NOMO-1 treated with DMSO at 0.1 percent for 48 hours (cell line): ENCODE results near the gene SETD5.
"Not testable (repeated sequence)": the region's sequence is repeated elsewhere in the genome, so short reads cannot be mapped to it uniquely, and the experiment has no call there.

Source experiments
- DNase-seq: peaks from one replicate; lab custom pipeline; 2025; ENCODE audit not compliant: unreplicated experiment; lab: John Stamatoyannopoulos, UW

Gene SETD5

DNA sequence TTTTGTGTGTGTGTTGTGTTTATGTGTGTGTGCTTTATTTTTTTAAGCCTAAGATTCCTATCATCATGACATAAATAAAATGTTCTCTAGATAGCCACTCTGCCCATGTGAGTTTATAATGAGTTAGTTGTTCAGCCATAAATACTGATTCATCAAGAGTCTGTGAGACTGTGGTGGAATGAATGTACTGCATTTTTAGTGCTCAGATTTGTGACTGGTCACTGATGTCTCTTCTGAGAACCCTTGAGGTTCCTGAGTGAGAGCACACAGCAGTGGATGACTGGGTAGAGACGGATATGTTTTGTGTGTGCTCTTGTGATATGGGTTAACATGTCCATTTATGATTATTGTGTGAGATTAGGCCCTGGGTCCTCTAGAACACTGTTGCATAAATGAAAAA, 51.2 kb downstream of the SETD5 start:
- no peak for DNase-seq

DNA sequence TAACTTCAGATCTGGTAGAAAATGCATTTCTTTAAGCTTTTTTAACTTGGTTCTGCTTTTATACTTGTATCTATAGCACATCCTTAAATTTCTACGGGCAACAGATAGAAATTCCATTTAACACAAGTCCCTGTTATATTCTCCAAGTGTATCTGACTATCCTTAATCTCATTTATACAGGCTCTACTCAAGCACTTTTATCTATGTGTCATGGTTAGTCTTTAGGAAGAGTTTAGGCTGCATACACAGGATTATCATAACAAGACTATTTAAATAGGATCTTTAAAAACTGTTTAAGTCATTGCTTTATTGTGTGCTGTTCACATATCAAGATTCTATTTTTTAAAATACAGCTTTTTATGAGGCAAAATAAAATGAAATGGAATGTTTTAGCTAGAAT, 52.7 kb downstream of the SETD5 start:
- no peak for DNase-seq

DNA sequence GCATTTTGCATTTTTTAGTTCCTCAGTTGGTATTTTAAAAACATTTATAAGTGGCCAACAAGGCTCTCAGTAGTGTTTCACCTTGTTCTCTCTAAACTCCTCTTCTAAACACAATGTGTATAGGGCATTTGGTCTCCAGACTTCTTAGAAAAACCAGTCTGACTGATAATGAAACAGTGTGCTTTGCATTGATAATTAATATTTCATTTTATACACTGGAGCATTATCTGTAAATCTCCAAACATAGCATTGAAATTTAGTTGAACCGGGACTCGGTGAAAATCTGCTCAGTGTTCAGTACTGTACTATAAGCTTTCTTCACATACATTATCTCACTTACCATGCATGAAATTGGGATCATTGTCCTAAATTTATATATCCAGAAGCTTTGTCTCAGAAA, 53.6 kb downstream of the SETD5 start:
- no peak for DNase-seq

DNA sequence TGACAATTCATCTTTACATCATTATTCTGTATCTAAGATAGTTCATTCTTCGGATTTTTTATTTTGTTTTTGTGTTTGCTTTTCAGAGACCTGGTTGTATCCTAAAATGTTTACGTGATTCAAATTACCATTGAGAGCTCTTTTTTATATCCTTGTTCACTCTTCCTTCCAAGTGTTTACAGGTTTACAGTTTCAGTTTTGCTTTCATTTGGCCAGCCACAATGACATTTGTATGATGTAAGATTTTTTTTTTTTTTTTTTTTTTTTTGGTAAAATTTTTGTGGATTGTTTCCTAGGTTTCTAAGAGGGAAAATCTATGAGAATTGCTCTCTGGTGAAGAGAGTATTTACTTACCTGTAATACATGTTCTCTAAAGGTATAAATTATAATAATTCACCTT, 55.0 kb downstream of the SETD5 start:
- no peak for DNase-seq

DNA sequence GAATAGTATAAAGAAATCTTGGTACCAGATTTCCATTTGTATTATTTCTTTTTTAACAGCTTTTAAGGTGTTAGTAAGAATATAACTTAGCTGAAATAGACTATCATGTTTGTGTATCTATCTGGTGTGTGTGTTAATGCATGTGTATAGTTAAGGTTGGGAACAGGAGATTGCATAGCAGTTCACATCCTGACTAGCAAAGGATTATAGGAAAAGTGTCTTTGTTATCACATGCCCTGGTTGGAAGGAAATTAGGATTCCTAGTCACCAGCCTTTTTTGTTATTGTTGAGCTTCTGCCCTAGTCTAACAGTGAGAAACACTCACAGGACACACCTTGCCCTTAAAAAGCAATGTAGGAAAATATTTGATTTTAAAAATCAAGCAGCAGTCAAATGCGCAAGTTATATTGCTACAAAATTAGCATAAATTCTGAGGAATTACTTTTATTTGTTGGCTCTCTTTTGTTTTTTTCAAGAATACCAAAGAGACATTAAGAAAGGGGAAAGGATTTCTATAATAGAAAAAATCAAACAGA, 58.2 kb downstream of the SETD5 start:
- no peak for DNase-seq

DNA sequence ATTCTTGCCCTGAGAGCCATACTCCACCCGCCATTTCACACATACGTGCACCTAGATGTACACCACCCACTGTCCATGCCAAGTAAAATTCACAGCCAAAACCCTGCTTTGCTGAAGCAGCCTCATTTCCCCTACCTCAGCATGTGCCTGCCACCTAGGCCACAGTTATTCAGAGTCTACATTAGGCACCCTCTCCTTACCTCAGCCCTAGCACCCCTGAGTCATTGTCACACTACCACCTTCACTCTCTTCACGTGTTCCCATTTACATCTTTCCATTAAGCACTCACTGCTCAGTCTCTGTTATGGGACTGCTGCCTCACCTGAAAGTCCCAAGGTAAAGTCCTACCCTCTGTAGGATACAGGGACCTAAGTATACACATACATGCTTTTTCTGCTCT, 70.0 kb downstream of the SETD5 start:
- DNase-seq: no peak

DNA sequence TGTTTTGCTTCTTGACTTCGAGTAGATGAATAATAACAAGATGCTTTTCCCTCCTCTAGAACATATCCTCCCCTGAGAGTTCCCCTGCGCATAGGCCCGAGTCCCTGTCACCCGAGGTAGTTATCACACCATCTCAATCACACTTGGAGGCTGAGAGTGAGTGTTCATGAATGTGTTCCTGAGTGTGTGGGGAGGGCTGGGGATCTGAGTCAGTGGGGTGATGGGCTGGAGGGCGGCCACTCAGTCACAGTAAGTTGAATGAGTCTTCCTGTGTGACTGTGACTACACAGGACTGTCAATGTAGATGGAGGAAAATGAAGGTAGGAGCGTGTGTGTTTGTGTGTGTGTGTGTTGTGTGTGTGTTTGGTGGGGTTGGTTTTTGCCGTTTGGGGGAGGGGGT, 71.0 kb downstream of the SETD5 start:
- DNase-seq: no peak

DNA sequence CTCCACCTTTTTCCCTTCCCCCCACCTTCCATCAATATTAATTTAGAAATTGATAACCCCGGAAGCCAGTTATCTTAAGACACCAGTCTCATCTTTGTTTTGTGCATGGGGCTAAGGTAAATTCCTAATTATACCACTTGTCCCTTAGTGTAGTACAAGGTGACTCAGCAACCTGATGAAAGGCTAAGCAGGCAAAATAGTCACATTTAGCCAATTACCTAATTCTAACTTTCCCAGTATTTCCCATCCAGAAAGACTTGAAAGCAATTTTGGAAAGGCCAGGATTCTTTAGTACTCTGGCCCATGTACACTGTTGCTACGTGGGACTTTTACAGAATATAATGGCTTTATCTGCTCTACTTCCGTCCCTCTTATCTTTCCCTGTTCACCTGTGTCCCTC, 72.6 kb downstream of the SETD5 start:
- DNase-seq: no peak

DNA sequence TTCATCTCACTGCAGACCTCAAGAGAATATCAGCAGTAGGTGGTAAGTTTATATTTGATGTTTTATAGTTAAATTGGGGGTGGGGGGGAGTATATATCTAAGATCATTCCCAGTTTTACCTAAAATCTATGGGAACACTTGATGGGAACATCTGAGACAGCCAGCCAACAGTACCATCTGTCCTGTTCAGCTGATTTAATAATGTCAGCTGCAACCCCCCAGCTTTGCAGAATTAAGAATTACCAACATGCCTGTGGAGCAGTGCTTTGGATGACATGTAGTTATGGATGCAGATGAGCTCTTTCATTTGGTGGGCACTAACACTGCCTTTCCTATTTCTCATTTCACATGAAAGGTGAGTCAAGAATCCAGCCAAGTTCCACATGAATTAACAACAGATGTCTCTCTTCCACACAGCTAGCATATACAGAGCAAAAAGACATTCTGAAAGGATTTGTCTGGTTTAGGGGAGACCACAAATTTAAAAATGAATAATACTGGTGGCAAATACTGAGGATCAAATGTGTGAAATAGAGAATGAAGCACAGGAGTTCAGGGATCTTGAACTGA, 76.2 kb downstream of the SETD5 start:
- no peak for DNase-seq

DNA sequence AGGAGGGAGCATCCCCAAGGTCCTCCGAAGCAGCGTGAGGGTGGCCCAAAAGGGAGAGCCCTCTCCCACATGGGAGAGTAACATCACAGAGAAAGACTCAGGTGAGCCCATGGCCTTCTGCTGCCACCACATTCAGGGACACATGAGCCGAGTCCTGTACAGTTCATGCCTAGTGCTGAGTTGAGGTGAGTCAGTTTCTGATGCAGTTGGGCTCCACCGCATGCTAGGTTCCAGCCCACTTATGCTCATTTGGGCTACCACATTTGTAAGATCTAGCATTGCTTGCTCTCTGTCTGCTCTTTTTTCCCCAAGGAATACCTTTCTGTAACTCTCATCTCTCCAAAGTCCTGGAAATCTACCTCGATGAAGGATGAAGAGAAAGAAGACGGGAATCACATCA, 77.1 kb downstream of the SETD5 start:
- no peak for DNase-seq

DNA sequence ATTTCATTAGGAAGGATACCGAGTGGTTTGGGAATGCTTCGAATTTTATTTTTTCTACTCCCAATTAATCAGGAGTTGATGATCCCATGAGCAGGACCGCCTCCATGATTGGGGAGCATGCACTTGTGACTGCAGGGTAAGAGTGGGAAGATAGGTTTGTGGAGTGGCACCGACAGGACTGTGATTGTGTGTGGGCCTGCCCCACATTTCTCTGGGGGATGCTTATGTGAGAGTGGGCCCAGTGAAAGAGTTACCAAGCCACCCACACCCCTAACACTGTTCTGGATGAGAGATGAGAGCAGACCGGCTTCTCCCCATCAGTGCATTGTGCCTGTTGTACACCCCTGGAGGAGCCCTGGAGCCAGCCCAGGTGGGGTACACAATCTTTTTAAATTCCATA, 79.5 kb downstream of the SETD5 start:
- DNase-seq: no peak

DNA sequence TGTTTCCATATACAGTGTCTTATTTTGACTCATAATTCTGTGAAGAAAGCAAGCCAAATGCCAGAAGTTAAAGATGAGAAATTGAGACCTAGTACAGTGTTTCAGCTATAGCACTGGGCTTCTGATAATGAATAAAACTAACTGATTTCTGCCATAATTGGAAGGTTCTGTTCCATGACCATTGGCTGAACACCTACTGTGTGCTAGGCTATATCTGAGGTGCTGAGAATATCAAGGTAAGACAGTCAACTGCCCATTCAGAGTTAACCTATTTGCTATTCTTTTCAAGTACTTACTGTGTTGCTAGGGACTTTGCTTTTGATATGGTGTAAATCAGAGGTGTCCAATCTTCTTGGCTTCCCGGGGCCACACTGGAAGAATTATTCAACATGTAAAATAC, 82.8 kb downstream of the SETD5 start:
- no peak for DNase-seq

DNA sequence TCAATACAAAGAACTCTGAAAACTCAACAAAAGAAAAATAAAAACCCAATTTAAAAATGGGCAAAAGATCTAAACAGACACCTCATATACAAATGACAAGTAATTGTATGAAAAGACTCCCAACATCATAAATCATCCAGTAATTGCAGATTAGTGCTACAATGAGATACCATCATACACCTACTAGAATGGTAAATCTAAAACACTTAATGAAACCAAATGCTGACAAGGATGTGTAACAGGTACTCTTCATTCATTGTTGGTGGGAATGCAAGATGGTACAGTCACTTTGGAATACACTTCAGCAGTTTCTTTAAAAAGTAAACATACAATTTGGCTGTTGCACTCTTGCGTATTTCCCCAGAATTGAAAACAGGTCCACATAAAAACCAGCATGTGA, 87.8 kb downstream of the SETD5 start:
- no peak for DNase-seq

DNA sequence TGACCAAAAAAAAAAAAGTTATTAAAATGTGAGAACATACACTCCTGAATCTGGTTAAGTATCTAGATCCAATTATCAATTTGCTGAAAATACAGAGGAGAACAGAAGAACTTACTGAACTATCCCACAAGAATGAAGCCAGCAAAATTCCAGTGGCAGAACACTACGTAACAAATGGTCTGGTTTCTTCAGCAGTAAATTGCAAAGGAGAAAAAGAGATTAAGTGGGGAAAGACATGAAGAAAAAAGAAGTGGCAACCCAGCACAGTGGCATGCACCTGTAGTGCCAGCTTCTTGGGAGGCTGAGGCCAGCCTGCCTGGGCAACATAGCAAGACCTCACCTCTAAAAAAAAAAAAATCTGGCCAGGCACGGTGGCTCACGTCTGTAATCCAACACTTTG, 94.1 kb downstream of the SETD5 start:
- no peak for DNase-seq

DNA sequence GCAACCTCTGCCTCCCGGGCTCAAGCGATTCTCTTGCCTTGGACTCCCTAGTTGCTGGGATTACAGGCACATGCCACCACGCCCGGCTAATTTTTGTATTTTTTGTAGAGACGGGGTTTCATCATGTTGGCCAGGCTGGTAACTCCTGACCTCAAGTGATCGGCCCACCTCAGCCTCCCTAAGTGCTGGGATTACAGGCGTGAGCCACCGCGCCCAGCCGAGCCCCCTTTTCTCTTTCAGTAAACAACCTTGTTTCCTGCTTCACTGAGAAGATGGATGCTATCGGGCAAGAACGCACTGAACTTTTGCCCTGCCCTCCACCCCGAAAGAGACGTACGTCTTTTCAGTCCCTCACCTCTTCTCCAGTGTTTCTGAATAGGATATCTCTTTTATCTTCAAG, 96.6 kb downstream of the SETD5 start:
- not testable (repeated sequence) for DNase-seq

DNA sequence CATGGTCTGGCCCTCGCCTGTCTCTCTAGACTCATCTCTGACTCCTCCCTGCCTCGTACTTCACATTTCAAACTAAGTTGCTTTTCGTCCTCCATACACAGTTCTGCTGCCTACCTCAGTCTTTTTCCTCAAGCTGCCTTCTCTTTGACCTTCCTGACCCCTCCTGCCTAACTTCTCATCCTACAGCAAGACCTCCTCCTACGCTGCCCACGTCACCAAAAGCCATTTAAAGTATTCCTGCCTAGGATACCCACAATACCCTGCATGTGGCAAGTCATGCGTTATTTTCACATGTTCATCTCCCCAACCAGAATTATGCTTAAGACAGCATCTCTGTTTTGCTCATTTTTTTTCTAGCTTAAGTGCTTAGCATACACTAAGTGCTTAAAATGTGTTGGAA, 99.5 kb downstream of the SETD5 start:
- DNase-seq: no peak

DNA sequence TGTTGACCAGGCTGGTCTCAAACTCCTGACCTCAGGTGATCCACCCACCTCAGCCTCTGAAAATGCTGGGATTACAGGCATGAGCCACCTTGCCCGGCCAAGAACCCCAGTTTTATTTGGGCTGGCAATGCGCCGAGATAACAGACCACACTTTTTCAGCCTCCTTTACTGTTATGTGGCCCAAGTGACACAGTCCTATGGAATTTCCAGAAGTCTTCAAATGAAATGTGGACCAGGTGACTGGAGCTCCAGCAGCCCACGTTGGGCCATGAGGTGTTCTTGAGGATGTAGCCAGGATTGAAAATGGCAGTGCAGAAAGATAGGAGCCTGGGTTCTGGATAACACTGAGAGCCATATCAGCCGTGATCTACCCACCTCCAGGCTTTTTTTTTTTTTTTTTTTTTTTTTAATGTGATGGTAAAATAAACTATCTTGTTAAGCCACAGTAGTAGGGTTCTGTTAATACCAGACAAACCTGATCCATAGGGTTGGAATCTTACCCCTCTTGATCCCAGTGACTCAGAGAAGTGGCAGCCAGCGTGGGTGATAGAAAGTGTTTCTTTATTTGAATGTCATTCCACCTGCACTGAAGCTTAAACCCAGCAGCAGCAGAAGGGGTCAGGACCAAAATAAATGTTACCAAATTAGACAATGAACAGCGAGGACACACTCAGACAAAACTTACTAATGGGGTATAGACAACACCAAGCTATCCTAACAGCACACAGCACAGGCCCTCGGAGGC, 100.6 kb downstream of the SETD5 start:
- DNase-seq: no peak

DNA sequence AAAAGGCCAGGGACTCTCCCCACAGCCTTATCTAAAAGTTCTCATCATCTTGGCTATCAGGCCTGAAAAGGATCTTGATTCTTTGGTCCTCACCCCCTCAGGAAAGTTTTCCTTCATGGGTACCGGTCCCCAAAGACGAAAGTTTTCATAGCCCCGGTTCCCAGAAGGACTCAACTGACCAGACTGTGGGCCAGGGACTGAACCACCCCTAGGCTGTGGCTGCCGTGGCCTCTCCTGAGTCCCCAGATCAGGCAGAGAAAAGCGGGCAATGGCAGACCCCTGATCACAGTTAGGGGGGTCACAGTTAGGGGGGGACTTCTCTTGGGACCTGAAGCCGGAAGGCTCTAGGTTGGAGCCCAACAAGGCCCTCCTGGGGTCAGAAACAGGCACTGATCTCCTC, 101.4 kb downstream of the SETD5 start:
- no peak for DNase-seq

DNA sequence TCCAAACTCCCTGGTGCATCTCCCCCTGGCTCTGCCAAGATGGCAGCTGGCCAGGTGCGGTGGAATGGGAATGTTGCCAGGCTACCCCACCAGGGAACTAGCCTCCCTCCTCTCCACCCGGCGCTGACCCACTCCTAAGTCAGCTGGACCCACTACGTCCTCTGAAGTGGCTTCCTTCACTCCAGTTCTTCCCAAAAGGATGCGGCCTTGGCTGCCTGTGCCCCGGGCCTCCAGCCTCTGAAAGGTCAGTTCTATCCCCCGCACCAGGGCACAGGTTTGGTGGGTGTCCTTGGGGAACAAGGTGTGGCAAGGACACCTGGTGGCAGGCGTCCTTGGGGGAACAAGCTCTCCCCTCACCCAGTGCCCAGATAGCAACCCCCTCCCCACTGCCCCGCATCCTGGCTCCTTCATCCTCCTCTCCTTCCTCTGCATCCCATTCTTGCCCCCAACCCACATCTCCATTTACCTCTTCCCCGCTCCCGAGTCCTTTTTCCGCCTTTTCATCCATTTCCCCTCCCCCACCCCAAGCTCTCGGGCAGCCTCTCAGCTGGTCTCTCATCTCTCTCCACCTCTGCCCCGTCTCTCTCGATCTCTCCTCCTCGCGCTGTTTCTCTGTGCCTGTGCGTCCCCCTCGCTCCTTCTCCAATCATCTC, 102.2 kb downstream of the SETD5 start:
- no peak for DNase-seq

DNA sequence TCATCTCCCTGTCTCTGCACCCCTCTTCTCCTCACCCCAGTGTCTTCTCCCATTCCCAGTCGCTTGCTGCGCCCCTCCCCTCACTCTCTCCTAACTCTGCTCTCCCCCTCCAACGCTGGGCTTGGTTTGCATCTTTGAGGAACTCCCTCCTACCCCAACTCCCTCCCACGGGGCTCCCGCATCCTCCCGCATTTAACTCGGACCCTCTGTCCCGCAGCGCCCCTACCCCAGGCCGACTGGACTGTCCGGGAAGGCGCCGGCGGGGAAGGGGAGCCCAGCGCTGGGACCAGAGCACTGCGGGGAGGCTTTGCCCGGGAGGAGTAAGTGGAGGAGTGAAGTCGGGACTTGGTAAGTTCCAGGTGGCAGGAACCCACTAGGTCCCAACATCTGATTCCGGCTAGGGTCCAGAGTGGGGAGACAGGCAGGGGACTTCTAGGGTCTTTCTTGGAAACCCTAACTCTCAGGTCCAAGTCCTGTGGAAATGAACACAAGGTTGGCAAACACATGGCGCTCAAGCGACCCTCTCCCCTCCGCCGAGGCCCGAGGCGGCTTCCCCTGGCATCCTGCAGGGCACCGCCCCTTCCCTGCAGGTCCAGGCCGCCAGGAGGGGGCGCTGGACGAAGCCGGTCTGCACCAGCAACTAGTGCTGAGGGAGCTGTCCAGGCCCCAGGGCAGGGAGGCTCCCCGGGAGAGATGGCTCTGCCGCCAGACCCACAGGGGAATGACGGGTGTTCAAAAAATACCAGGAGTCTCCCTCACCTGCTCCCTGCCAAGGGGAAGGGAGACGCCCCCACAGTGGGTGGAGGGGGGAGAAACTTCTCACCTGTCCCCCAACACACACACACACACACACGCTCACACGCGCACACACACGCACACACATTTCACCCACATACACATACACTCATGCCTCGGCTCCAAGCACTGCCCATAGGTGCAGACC, 103.0 kb downstream of the SETD5 start:
- DNase-seq: peak; percentile 25

DNA sequence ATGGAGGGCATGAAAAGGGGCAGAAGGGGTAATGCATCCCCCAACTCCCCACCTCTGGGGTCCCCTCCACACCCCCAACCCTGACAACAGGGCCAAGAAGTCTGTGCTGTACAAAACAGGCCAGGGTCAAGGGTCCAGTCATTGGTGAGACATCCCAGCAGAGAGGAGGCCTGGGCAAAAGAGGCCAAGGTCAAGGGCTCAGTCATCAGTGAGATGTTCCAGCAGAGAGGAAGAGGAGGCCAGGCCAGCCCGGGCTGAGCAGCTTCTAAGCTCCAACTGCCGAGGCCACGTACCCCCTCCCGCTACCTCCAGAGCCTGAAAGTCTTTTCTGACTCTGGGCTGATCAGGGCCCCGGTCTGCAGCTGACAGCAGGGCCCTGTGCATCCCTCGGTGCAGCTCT, 103.8 kb downstream of the SETD5 start:
- no peak for DNase-seq
